ENCODE measurements around the gene RNF43.

GRCh38 chr17:58371300-58371950, 45.9 kb downstream of the RNF43 start:
- no peak for TF ChIP-seq CTCF (conservative IDR thresholded peaks at IDR 0.05)
- TF ChIP-seq ZFX (IDR thresholded peaks at IDR 0.05): no peak
